ENCODE data around the gene KCNK15.

KCNK15 gene

GRCh38 chr20:44742304-44743079 lies 3.2 kb upstream of the KCNK15 start:
- Histone ChIP-seq H3K4me3 (ENCODE audit: low read length) (no peak overlapping the region), H3K27me3 (ENCODE audit: low read depth, low read length) (no peaks in the 10 kb centered on the region), H3K9me3 (ENCODE audit: insufficient read depth, low read length) (no peaks in the 10 kb centered on the region), H3K9ac (ENCODE audit: low read length) (no peak overlapping the region), H3K79me2 (ENCODE audit: low read length) (no peaks in the 10 kb centered on the region), H3K4me1 (ENCODE audit: low read length) (peaks cover 8% of the 10 kb centered on the region; the same call in 1 of the 2 replicates), H4K20me1 (ENCODE audit: insufficient read depth, low read length) (no peaks in the 10 kb centered on the region), H3K36me3 (replicated peaks; ENCODE audit: low read depth, low read length) (no peaks in the 10 kb centered on the region), H2AFZ (ENCODE audit: low read depth, low read length) (peak overlapping the region; percentile 61; the same call in 1 of the 2 replicates), H3K27ac (ENCODE audit: low read length) (no peak overlapping the region), H3K4me2 (ENCODE audit: low read length) (no peak overlapping the region)
- TF ChIP-seq EZH2phosphoT487 (IDR thresholded peaks at IDR 0.05; ENCODE audit: low read depth): no peak
- no peak for TF ChIP-seq CTCF (IDR thresholded peaks at IDR 0.05; ENCODE audit: low read depth, low read length)

GRCh38 chr20:44743080-44743701 lies 2.5 kb upstream of the KCNK15 start:
- Histone ChIP-seq H3K4me2 (ENCODE audit: low read length) (no peak overlapping the region), H3K9me3 (ENCODE audit: insufficient read depth, low read length) (no peaks in the 10 kb centered on the region), H3K9ac (ENCODE audit: low read length) (no peak overlapping the region), H3K4me3 (ENCODE audit: low read length) (no peak overlapping the region), H3K79me2 (ENCODE audit: low read length) (no peaks in the 10 kb centered on the region), H3K27ac (ENCODE audit: low read length) (no peak overlapping the region), H3K36me3 (replicated peaks; ENCODE audit: low read depth, low read length) (no peaks in the 10 kb centered on the region), H3K27me3 (ENCODE audit: low read depth, low read length) (no peaks in the 10 kb centered on the region), H3K4me1 (ENCODE audit: low read length) (peaks cover 8% of the 10 kb centered on the region; the same call in 1 of the 2 replicates), H2AFZ (ENCODE audit: low read depth, low read length) (peak overlapping the region; percentile 61; the same call in 1 of the 2 replicates), H4K20me1 (ENCODE audit: insufficient read depth, low read length) (no peaks in the 10 kb centered on the region)
- TF ChIP-seq CTCF (IDR thresholded peaks at IDR 0.05; ENCODE audit: low read depth, low read length) (no peak), EZH2phosphoT487 (IDR thresholded peaks at IDR 0.05; ENCODE audit: low read depth) (no peak)

GRCh38 chr20:44743916-44744655 lies 1.6 kb upstream of the KCNK15 start:
- no peak for TF ChIP-seq EZH2phosphoT487 (IDR thresholded peaks at IDR 0.05; ENCODE audit: low read depth)
- no peak for TF ChIP-seq CTCF (IDR thresholded peaks at IDR 0.05; ENCODE audit: low read depth, low read length)
- H2AFZ ChIP-seq (ENCODE audit: low read depth, low read length): no peak overlapping the region

More at GRCh38 chr20:44743916-44744655, 1.6 kb upstream of the KCNK15 start:
- Histone ChIP-seq H3K9ac (ENCODE audit: low read length) (no peak overlapping the region), H3K4me2 (ENCODE audit: low read length) (no peak overlapping the region), H3K27me3 (ENCODE audit: low read depth, low read length) (no peaks in the 10 kb centered on the region), H4K20me1 (ENCODE audit: insufficient read depth, low read length) (no peaks in the 10 kb centered on the region), H3K36me3 (replicated peaks; ENCODE audit: low read depth, low read length) (no peaks in the 10 kb centered on the region), H3K79me2 (ENCODE audit: low read length) (no peaks in the 10 kb centered on the region), H3K4me3 (ENCODE audit: low read length) (no peak overlapping the region), H3K27ac (ENCODE audit: low read length) (no peak overlapping the region), H3K4me1 (ENCODE audit: low read length) (peaks cover 4% of the 10 kb centered on the region; the same call in 1 of the 2 replicates), H3K9me3 (ENCODE audit: insufficient read depth, low read length) (no peaks in the 10 kb centered on the region)

Data from OCI-LY3 (cell line).